ENCODE results near the gene PMM2. TPM values are rescaled to one million over a fixed set of nuclear protein-coding genes. Genes with fewer than 3 reads are reported as not detected.

The PMM2 gene
- total and polyA plus RNA-seq, 9 of the 15 experiments (the other 6 are each of a cell fraction or from before 2014, with no cell fraction given) = 5.6 to 42.7 (median 25.9) TPM

DNA sequence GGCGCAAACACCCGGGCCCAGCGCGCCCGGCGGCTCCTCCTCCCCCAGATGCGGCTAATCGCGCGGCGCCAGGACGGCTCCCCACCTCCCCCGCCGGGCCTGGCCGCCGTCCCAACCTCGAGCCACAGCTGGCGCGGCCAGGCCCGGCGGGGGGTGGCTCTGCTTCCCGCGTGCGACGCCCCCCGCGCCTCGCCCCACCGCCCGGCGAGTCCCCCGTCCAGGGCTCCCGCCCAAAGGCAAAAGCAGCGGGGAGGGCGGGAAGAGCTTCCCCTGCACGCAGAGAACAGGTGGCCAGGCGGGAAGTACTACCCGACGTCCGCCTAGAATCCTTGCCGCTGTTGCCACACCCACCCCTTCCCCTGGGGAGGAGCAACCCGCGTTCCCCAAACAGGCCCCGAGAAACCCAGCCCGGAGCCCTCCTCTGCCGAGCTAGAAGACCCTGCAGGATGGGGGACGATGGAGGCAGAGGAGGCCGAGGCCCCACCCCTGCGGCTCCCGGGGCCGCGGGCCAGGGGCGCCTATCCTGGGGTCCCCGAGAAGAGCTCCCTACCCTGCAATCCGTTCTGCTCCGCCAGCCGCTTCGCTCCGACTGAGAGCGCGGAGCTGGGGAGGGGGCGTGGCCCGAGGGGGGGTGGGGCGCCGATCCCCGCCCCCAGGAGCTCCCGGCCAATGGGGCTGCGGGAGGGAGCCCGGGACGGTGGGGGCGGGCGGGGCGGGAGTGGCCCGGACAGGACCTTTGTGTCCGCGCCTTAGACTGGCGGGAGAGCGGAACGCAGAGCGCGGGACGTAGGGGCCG is 71.0 kb downstream of the PMM2 start, which contains the start of gene CARHSP1 (continued):
- TF ChIP-seq ZNF384 (IDR thresholded peaks at IDR 0.05; ENCODE audit: low read depth, low read length) (no peak), ELF2 (CRISPR knock-in tag; IDR thresholded peaks at IDR 0.05) (no peak), ILF3 (IDR thresholded peaks at IDR 0.05; ENCODE audit: borderline replicate concordance) (no peak), TCFL5 (CRISPR knock-in tag; conservative IDR thresholded peaks at IDR 0.05) (no peak), PML (IDR thresholded peaks at IDR 0.05; ENCODE audit: low read length) (no peak; the same call in 1 of the 2 replicates), MCM2 (IDR thresholded peaks at IDR 0.05; ENCODE audit: low read depth) (no peak), MYBL2 (IDR thresholded peaks at IDR 0.05; ENCODE audit: low read depth) (no peak), MYBL2 (CRISPR knock-in tag; IDR thresholded peaks at IDR 0.05; ENCODE audit: borderline replicate concordance) (no peak), RB1 (IDR thresholded peaks at IDR 0.05; ENCODE audit: low read depth) (peak; percentile 71), ZBTB8A (IDR thresholded peaks at IDR 0.05; ENCODE audit: partially characterized antibody) (no peak), RBM39 (optimal IDR thresholded peaks at IDR 0.05; ENCODE audit: low read depth, low read length) (no peak), ZNF561 (CRISPR knock-in tag; conservative IDR thresholded peaks at IDR 0.05) (no peak), HLTF (IDR thresholded peaks at IDR 0.05) (no peak), KLF6 (CRISPR knock-in tag; IDR thresholded peaks at IDR 0.05; ENCODE audit: borderline replicate concordance) (0 out of 2 replicates have a peak, but pooled peaks have one; percentile 21), KLF1 (tag; IDR thresholded peaks at IDR 0.05) (peak; percentile 48; the same call in 1 of the 2 replicates)
- TF ChIP-seq, protein P1, sequence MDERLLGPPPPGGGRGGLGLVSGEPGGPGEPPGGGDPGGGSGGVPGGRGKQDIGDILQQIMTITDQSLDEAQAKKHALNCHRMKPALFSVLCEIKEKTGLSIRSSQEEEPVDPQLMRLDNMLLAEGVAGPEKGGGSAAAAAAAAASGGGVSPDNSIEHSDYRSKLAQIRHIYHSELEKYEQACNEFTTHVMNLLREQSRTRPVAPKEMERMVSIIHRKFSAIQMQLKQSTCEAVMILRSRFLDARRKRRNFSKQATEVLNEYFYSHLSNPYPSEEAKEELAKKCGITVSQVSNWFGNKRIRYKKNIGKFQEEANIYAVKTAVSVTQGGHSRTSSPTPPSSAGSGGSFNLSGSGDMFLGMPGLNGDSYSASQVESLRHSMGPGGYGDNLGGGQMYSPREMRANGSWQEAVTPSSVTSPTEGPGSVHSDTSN (CRISPR knock-in tag; IDR thresholded peaks at IDR 0.05; ENCODE audit: low read depth) = no peak
- TF ChIP-seq, protein P1 (tag; conservative IDR thresholded peaks at IDR 0.05; ENCODE audit: low read depth) = no peak
- TF ChIP-seq, protein P2, sequence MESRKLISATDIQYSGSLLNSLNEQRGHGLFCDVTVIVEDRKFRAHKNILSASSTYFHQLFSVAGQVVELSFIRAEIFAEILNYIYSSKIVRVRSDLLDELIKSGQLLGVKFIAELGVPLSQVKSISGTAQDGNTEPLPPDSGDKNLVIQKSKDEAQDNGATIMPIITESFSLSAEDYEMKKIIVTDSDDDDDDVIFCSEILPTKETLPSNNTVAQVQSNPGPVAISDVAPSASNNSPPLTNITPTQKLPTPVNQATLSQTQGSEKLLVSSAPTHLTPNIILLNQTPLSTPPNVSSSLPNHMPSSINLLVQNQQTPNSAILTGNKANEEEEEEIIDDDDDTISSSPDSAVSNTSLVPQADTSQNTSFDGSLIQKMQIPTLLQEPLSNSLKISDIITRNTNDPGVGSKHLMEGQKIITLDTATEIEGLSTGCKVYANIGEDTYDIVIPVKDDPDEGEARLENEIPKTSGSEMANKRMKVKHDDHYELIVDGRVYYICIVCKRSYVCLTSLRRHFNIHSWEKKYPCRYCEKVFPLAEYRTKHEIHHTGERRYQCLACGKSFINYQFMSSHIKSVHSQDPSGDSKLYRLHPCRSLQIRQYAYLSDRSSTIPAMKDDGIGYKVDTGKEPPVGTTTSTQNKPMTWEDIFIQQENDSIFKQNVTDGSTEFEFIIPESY (CRISPR knock-in tag; IDR thresholded peaks at IDR 0.05) = peak; percentile 43; the same call in 1 of the 2 replicates
- TF ChIP-seq, protein P3, sequence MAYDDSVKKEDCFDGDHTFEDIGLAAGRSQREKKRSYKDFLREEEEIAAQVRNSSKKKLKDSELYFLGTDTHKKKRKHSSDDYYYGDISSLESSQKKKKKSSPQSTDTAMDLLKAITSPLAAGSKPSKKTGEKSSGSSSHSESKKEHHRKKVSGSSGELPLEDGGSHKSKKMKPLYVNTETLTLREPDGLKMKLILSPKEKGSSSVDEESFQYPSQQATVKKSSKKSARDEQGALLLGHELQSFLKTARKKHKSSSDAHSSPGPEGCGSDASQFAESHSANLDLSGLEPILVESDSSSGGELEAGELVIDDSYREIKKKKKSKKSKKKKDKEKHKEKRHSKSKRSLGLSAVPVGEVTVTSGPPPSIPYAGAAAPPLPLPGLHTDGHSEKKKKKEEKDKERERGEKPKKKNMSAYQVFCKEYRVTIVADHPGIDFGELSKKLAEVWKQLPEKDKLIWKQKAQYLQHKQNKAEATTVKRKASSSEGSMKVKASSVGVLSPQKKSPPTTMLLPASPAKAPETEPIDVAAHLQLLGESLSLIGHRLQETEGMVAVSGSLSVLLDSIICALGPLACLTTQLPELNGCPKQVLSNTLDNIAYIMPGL (CRISPR knock-in tag; IDR thresholded peaks at IDR 0.05) = no peak
- TF ChIP-seq, protein P4, sequence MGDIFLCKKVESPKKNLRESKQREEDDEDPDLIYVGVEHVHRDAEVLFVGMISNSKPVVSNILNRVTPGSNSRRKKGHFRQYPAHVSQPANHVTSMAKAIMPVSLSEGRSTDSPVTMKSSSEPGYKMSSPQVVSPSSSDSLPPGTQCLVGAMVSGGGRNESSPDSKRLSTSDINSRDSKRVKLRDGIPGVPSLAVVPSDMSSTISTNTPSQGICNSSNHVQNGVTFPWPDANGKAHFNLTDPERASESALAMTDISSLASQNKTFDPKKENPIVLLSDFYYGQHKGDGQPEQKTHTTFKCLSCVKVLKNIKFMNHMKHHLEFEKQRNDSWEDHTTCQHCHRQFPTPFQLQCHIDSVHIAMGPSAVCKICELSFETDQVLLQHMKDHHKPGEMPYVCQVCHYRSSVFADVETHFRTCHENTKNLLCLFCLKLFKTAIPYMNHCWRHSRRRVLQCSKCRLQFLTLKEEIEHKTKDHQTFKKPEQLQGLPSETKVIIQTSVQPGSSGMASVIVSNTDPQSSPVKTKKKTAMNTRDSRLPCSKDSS (IDR thresholded peaks at IDR 0.05; ENCODE audit: low read depth, partially characterized antibody) = no peak

Measured in K562 (cell line).